GM21390 (cell line): ENCODE data around the gene TMEM205.

Experiments
- ATAC-seq: cut with Tn5 transposase; IDR thresholded peaks from one replicate; pipeline ENCODE4 v1.9.1; 2021; ENCODE audit not compliant: unreplicated experiment

The TMEM205 gene

DNA sequence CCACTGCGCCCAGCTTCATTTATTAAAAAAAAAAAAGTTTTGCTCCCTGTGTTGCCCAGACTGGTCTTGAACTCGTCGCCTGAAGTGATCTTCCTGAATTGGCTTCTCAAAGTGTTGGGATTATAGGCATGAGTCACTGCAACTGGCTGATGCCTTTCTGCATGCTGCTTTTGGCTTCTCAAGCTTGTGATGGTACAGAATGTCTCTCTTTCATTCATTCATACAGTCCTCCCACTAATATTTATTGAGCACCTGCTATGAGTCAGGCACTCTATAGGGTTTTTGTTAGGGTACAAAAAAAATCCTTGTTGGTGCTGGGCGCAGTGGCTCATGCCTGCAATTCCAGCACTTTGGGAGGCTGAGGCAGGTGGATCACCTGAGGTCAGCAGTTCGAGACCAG lies 41.1 kb downstream of the TMEM205 start:
- no peak for ATAC-seq

DNA sequence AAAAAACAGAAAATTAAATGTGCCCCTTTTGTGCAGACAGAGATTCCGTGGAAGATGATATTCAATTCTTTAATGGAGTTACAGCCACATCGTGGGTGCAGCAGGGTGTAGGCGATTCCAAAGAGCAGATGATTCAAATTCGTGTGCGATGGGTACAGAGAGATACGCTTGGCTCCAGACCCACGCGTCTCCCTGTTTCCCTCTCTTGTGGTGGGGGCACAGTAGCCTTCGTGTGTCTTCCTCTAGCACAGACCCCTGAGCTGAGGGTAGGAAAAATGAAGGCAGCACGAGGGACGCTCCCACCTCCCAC lies 45.3 kb downstream of the TMEM205 start:
- ATAC-seq, result no peak

DNA sequence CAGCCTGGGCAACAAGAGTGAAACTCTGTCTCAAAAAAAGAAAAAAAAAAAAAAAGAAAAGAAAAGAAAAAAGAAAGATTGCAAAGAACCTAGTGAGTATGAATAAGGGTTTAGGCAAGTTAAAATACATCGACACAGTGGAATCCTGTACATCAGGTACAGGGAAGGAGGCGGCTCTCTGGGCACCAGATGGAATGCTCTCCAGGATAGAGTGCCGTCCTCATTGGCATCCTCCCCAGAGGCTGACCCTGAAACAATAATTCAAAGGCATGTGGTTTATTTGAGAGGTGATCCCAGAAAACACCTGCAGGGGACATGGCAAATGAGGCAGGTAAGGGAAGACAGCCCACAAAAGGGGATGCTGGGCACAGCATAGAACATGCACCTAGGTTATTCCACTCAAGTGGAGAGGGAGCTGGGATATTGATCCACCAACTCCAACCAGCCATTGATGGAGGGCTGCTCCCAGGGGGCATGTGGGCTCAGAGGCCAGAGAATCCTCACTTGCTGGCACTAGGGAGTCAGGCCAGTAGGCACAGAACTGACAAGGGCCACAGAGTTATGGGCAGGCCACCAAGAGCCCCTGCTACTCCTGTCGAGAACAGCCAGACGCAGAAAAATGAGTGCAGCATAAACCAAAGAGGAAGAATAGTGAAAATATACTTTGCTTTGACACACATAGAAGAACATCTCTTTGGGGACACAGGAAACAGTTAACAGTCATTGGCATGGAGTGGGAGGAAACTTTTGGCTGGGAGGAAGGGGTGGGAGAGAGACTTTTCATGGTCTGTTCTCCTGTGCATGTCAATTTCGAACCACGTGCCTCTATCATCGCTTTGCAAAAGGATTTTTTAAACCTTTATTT lies 45.9 kb downstream of the TMEM205 start:
- ATAC-seq, result no peak

DNA sequence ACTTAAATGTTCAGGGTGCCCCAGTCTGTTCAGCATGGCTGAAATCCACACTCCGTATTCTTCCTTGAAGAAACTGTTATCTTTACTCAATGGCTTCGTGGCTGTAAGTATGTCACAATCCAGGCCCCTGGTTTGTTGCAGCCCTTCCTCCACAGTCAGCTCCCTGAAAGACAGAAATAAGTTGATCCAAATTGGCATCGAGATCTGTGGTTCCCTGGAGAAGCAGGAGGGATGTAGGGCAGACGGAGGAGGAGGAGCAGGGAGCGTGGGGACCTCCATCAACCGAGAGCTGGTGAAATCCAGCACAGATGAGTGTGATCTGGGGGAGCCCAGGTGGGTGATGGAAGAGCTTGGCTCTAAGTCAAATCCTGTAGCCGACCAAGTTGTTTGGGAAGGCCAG lies 49.8 kb downstream of the TMEM205 start:
- no peak for ATAC-seq

DNA sequence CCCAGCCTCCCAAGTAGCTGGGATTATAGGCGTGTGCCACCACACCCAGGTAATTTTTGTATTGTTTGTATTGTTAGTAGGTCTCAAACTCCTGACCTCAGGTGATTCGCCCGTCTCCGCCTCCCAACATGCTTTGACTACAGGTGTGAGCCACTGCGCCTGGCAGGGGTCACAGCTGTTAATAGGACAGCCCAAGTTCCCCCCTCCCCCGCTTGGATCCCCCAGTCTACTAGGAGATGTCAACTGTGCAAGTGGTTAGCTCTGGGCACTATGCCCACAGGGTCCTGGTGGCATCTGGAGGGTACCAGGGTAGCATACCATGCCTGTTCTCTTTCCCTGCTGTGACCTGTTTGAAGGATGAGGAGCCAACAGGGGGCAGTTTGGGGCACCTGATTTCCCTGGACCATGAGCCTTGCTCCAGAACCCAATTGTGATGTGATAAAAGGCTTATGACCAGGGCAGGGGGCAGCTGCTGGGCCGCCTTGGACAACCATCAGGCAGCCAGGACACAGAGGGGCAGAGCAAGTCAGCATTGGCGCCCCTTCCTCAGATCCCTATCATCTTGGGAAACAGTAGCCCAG lies 50.3 kb downstream of the TMEM205 start, which contains the start of gene TSPAN16:
Gene TSPAN16, plus strand, starts transcription at position 496 of the 581 bp plus-strand sequence. CDS start 138 bp downstream, outside the sequence.
- no peak for ATAC-seq

DNA sequence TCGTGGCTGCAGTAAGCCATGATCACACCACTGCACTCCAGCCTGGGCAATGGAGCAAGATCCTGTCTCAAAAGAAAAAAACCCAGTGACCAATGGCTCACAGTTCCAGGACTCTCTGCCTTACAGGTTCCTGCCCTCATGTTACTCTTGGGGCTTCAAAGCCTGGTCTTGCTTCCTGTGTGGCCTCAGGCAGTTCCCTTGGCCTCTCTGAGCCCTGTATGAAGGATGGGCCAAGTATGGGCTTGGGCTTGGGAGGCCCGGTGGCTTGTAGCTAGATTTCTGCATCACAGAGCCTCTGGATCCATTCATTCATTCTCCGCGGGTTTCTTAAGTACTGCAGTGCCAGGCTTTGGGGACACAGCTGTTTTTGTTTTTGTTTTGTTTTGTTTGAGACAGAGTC lies 50.9 kb downstream of the TMEM205 start:
- no peak for ATAC-seq

DNA sequence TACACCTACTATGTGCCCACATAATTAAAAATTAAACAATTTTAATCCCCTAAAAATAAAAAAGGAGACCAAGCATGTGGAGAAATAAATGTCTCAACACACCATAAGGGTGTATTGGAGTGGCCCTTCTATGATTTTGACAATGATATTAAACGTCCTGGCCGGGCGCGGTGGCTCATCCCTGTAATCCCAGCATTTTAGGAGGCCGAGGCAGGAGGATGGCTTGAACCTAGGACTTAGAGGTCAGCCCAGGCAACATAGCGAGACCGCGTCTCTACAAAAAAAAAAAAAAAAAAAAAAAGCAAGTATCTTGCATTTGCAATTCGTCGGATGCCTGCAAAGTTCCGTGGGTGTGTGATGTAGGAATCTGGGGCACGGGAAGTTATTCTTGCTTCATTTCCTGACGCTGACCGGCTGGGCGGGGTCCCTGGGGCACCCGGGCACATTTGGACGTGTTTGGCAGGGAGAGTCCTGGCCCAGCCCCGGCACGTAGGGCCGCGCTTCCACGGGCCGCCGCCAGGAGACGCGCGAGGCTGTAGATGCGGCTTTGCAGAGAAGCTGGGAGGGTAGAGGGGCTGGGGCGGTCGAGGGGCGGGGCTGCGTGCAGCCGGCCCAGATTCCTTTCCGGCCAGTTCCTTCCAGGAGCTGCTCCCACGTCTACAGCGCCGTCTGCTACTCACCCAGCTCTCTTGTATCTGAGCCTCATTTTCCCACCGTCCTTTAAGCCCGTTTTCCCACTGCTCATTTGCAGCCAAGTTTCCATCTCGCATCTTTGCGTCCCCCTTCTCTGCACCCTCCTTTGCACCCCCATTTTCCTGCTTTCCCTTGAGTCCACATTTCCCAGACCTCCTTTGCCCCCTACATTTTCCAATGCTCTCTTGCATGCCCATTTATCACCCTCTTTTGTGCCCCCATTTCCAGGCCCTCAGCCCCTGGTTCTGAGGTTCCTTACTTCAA lies 52.4 kb downstream of the TMEM205 start:
- ATAC-seq, result no peak
